Large intestine (tissue), 3 donors: ENCODE data around the gene OVOL1. TPM values are rescaled to one million over a fixed set of nuclear protein-coding genes. Genes with fewer than 3 reads are reported as not detected.

Experiments used
- DNase-seq, 2 donors: peaks; one replicate each; pipeline versions ENCODE4 v3.0.0 to v3.0.0-alpha.2; 2013
- H3K27ac ChIP-seq: one replicate; pipeline ENCODE4 v1.5.1; 2013; ENCODE audit warnings: low read length
- H3K27me3 ChIP-seq: 2 replicates; pipeline ENCODE4 v1.6.1; 2013; ENCODE audit warnings: low read length; ENCODE audit not compliant: control insufficient read depth, insufficient read depth
- H3K36me3 ChIP-seq: 2 replicates; pipeline ENCODE4 v1.6.1; 2013; ENCODE audit warnings: low read length; ENCODE audit not compliant: control insufficient read depth, insufficient read depth
- H3K4me1 ChIP-seq: one replicate; pipeline ENCODE4 v1.6.1; 2013; ENCODE audit warnings: low read length; ENCODE audit not compliant: control insufficient read depth, insufficient read depth
- H3K4me3 ChIP-seq: one replicate; pipeline ENCODE4 v1.5.1; 2013; ENCODE audit warnings: low read length
- H3K9me3 ChIP-seq: one replicate; pipeline ENCODE4 v1.6.1; 2013; ENCODE audit warnings: mild to moderate bottlenecking, low read depth, low read length, moderate library complexity; ENCODE audit not compliant: control insufficient read depth
- WGBS: methylation state at CpG from one replicate; pipeline ENCODE4 v1.1.5; 2013; ENCODE audit warnings: low lambda C conversion rate; ENCODE audit not compliant: insufficient coverage; 5-methylcytosine and 5-hydroxymethylcytosine counted together
- polyA plus RNA-seq: library from polyadenylated mRNA; unstranded; fragments of 120-200 nt; gene quantifications from one replicate; pipeline ENCODE4 v1.2.1, GENCODE V29; 2013

The OVOL1 gene
- polyA plus RNA-seq, 1 donor: 32.6 TPM

- Histone ChIP-seq H3K9me3 (peaks cover 7% of the 10 kb centered on the region), H3K27ac (no peak overlapping the region), H3K36me3 (peaks cover 28% of the 10 kb centered on the region), H3K4me3 (no peak overlapping the region), H3K27me3 (peaks cover 23% of the 10 kb centered on the region), H3K4me1 (peaks cover 65% of the 10 kb centered on the region)
- DNase-seq: no peak
- no CpG with 5 or more reads among the region's 18 CpGs for WGBS
Observed at GRCh38 chr11:65790902-65791650, 4.2 kb downstream of the OVOL1 start.

DNA sequence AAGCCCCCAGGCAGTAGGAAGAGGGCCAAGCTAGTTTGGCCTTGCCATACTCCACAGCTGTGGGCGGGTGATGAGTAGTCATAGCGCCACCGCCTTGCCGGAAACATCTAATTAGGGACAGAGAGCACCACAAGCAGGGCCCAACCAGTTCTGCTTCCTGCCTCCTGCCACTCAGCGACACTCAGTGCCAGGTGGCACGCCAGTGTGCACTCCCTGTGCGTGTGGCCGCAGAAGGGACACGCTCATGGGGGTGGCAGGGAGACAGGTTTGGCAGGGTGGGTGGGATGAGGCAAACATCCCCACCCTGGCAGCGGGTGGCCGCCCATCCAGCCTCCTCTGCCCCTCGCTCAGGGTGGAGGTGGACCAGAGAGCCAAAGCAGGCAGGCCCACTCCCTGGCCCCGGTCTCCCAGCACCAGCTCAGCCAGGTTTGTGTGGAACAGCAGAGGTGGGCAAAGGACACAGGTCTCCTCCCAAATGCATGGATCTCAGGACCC, 4.9 kb downstream of the OVOL1 start:
- H3K4me1 ChIP-seq: peaks cover 63% of the 10 kb centered on the region
- peak overlapping the region; percentile 34 for H3K27ac ChIP-seq

DNA sequence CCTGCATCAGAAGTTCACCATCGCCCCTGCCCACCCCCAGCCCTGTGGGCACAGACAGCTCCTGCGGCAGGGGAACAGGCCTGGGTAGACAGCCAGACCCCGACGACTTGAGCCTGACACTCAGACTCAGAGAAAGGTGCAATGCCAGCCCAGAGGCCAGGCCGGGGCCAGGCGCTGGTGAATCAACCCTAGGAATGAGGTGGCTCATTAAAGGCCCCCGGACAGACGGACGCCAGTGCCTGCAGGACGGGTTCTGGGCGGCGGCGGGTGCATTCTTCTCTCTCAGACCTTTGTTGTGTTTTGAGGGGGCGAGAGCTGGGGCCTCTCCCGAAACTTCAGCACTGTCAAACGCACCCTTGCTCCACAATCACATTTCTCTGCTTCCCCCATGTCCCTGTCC, 5.6 kb downstream of the OVOL1 start:
- Histone ChIP-seq H3K4me1 (peaks cover 63% of the 10 kb centered on the region), H3K9me3 (peaks cover 5% of the 10 kb centered on the region), H3K4me3 (no peak overlapping the region), H3K27ac (peak overlapping the region; percentile 45), H3K27me3 (peaks cover 16% of the 10 kb centered on the region), H3K36me3 (peaks cover 36% of the 10 kb centered on the region)
- no peak for DNase-seq
- no CpG with 5 or more reads among the region's 16 CpGs for WGBS

More for the DNA sequence above, 4.9 kb downstream of the OVOL1 start:
- no CpG with 5 or more reads among the region's 13 CpGs for WGBS
- H3K27me3 ChIP-seq: peaks cover 21% of the 10 kb centered on the region
- peaks cover 7% of the 10 kb centered on the region for H3K9me3 ChIP-seq
- no peak overlapping the region for H3K4me3 ChIP-seq
- peaks cover 35% of the 10 kb centered on the region for H3K36me3 ChIP-seq
- peak in 1 of 2 donors; percentile 46 for DNase-seq

- Histone ChIP-seq H3K27ac (peak overlapping the region; percentile 45), H3K4me1 (peaks cover 63% of the 10 kb centered on the region), H3K9me3 (peaks cover 2% of the 10 kb centered on the region), H3K27me3 (peaks cover 10% of the 10 kb centered on the region), H3K36me3 (peaks cover 36% of the 10 kb centered on the region), H3K4me3 (no peak overlapping the region)
- no CpG with 5 or more reads among the region's 16 CpGs for WGBS
- DNase-seq: no peak
Observed at GRCh38 chr11:65793144-65793581, 6.3 kb downstream of the OVOL1 start.

- WGBS: no CpG with 5 or more reads among the region's 29 CpGs
- peaks cover 36% of the 10 kb centered on the region for H3K36me3 ChIP-seq
- peaks cover 3% of the 10 kb centered on the region for H3K27me3 ChIP-seq
- no peaks in the 10 kb centered on the region for H3K9me3 ChIP-seq
- H3K4me1 ChIP-seq: peaks cover 59% of the 10 kb centered on the region
- H3K27ac ChIP-seq: peak overlapping the region; percentile 45
- no peak overlapping the region for H3K4me3 ChIP-seq
- DNase-seq: no peak
Observed at GRCh38 chr11:65793625-65794400, 7.0 kb downstream of the OVOL1 start.

DNA sequence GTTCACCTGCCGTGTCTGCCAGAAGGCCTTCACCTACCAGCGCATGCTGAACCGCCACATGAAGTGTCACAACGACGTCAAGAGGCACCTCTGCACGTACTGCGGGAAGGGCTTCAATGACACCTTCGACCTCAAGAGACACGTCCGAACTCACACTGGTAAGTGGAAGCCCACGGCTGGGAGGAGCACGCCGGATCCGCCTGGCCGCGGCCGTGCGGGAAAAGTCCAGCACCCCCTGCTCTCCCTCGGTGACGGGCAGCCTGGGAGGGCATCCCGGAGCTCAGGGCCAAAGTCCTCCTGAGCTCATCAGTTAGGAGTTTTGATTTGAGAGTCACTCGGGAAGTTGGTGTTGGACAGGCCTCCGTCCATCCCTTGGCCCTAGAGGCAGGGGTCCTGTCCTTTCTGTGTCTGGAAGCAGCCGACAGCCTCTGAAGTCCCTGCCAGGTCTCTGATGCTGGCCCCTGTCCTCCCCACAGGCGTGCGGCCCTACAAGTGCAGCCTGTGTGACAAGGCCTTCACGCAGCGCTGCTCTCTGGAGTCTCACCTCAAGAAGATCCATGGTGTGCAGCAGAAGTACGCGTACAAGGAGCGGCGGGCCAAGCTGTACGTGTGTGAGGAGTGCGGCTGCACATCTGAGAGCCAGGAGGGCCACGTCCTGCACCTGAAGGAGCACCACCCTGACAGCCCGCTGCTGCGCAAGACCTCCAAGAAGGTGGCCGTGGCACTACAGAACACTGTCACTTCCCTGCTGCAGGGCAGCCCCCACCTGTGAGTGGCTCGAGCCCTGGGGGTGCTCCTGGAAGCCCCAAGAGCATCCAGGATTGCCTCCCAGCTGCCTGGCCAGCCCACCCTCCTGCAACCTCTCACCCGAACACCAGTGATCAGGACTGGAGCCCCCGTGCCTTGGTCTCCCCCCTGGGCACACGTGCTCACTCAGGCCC, 8.0 kb downstream of the OVOL1 start:
- DNase-seq: no peak
- H3K36me3 ChIP-seq: peaks cover 36% of the 10 kb centered on the region
- H3K27me3 ChIP-seq: no peaks in the 10 kb centered on the region
- no CpG with 5 or more reads among the region's 42 CpGs for WGBS
- no peak overlapping the region for H3K4me3 ChIP-seq
- no peaks in the 10 kb centered on the region for H3K9me3 ChIP-seq
- peaks cover 51% of the 10 kb centered on the region for H3K4me1 ChIP-seq
- H3K27ac ChIP-seq: no peak overlapping the region

- Histone ChIP-seq H3K4me1 (peaks cover 31% of the 10 kb centered on the region), H3K27me3 (no peaks in the 10 kb centered on the region), H3K36me3 (peaks cover 36% of the 10 kb centered on the region), H3K27ac (no peak overlapping the region), H3K4me3 (no peak overlapping the region), H3K9me3 (no peaks in the 10 kb centered on the region)
- 47% methylated on average over 3 of the region's 15 CpGs for WGBS
- no peak for DNase-seq
Observed at GRCh38 chr11:65796726-65797601, 10.1 kb downstream of the OVOL1 start.

GRCh38 chr11:65797711-65798110, 10.8 kb downstream of the OVOL1 start:
- no peak for DNase-seq
- no peaks in the 10 kb centered on the region for H3K27me3 ChIP-seq
- WGBS: no CpG with 5 or more reads among the region's 13 CpGs
- no peak overlapping the region for H3K4me3 ChIP-seq
- H3K36me3 ChIP-seq: peaks cover 31% of the 10 kb centered on the region
- H3K9me3 ChIP-seq: no peaks in the 10 kb centered on the region
- no peak overlapping the region for H3K27ac ChIP-seq
- peaks cover 23% of the 10 kb centered on the region for H3K4me1 ChIP-seq

GRCh38 chr11:65798882-65799281, 12.0 kb downstream of the OVOL1 start:
- Histone ChIP-seq H3K36me3 (peaks cover 30% of the 10 kb centered on the region), H3K4me1 (peaks cover 13% of the 10 kb centered on the region), H3K4me3 (no peak overlapping the region), H3K9me3 (no peaks in the 10 kb centered on the region), H3K27ac (no peak overlapping the region), H3K27me3 (peaks cover 8% of the 10 kb centered on the region)
- WGBS: no CpG with 5 or more reads among the region's 8 CpGs
- no peak for DNase-seq
